Mucosa of rectum (tissue), 2 donors: ENCODE data around the gene NOL4L.

Experiments used
- H3K27ac ChIP-seq, 2 donors: one replicate each; pipeline ENCODE4 v1.7.0; 2013; ENCODE audit warnings: inconsistent platforms in 2 of 2, low read depth in 2 of 2, low read length in 2 of 2
- H3K27me3 ChIP-seq, 2 donors: one replicate each; pipeline ENCODE4 v1.7.0; 2013; ENCODE audit warnings: low read length in 2 of 2; ENCODE audit not compliant: control insufficient read depth in 2 of 2, insufficient read depth in 2 of 2
- H3K36me3 ChIP-seq, 2 donors: one replicate each; pipeline ENCODE4 v1.7.0; 2013; ENCODE audit warnings: low read length in 2 of 2; ENCODE audit not compliant: control insufficient read depth in 2 of 2, insufficient read depth in 2 of 2
- H3K4me1 ChIP-seq, 2 donors: one replicate each; pipeline ENCODE4 v1.7.0; 2013; ENCODE audit warnings: low read length in 2 of 2, mild to moderate bottlenecking in 1 of 2; ENCODE audit not compliant: control insufficient read depth in 2 of 2, insufficient read depth in 2 of 2
- H3K4me3 ChIP-seq, 2 donors: one replicate each; pipeline ENCODE4 v1.7.0; 2013; ENCODE audit warnings: low read length in 2 of 2
- H3K9ac ChIP-seq, 2 donors: one replicate each; pipeline ENCODE4 v1.7.0; 2013; ENCODE audit warnings: low read length in 2 of 2, low read depth in 1 of 2, mild to moderate bottlenecking in 1 of 2
- H3K9me3 ChIP-seq, 2 donors: one replicate each; pipeline ENCODE4 v1.7.0; 2013; ENCODE audit warnings: low read length in 2 of 2; ENCODE audit not compliant: control insufficient read depth in 2 of 2
- donor health status: healthy.
- donor health status: Normal muscosa, but diverticular disease.

NOL4L gene

GRCh38 chr20:32549842-32550241 lies 35.3 kb downstream of the NOL4L start:
- Histone ChIP-seq H3K27ac (no peak overlapping the region), H3K27me3 (no peaks in the 10 kb centered on the region), H3K4me3 (no peak overlapping the region), H3K36me3 (no peaks in the 10 kb centered on the region), H3K9ac (no peak overlapping the region), H3K4me1 (no peaks in the 10 kb centered on the region), H3K9me3 (no peaks in the 10 kb centered on the region)

GRCh38 chr20:32547753-32548034 lies 37.4 kb downstream of the NOL4L start:
- H3K9me3 ChIP-seq = no peaks in the 10 kb centered on the region
- H3K36me3 ChIP-seq = no peaks in the 10 kb centered on the region
- no peak overlapping the region for H3K9ac ChIP-seq
- H3K4me1 ChIP-seq = no peaks in the 10 kb centered on the region
- H3K27ac ChIP-seq = no peak overlapping the region
- no peak overlapping the region for H3K4me3 ChIP-seq
- no peaks in the 10 kb centered on the region for H3K27me3 ChIP-seq

GRCh38 chr20:32546918-32547752 lies 38.0 kb downstream of the NOL4L start:
- Histone ChIP-seq H3K4me3 (no peak overlapping the region), H3K27me3 (no peaks in the 10 kb centered on the region), H3K9ac (no peak overlapping the region), H3K9me3 (no peaks in the 10 kb centered on the region), H3K36me3 (no peaks in the 10 kb centered on the region), H3K27ac (no peak overlapping the region), H3K4me1 (no peaks in the 10 kb centered on the region)

GRCh38 chr20:32544893-32545840 lies 40.0 kb downstream of the NOL4L start:
- no peak overlapping the region for H3K27ac ChIP-seq
- peaks cover under 1% of the 10 kb centered on the region in 2 donors for H3K4me1 ChIP-seq

GRCh38 chr20:32544260-32544722 lies 40.8 kb downstream of the NOL4L start:
- H3K9me3 ChIP-seq = no peaks in the 10 kb centered on the region
- no peak overlapping the region for H3K4me3 ChIP-seq
- H3K27me3 ChIP-seq = no peaks in the 10 kb centered on the region
- H3K36me3 ChIP-seq = no peaks in the 10 kb centered on the region
- no peak overlapping the region for H3K9ac ChIP-seq
- peaks cover 9% of the 10 kb centered on the region in 2 donors for H3K4me1 ChIP-seq
- no peak overlapping the region for H3K27ac ChIP-seq

More at GRCh38 chr20:32544893-32545840, 40.0 kb downstream of the NOL4L start:
- no peak overlapping the region for H3K9ac ChIP-seq
- no peaks in the 10 kb centered on the region for H3K36me3 ChIP-seq
- H3K9me3 ChIP-seq = no peaks in the 10 kb centered on the region
- H3K27me3 ChIP-seq = no peaks in the 10 kb centered on the region
- no peak overlapping the region for H3K4me3 ChIP-seq

- H3K27me3 ChIP-seq = no peaks in the 10 kb centered on the region
- no peak overlapping the region for H3K9ac ChIP-seq
- no peak overlapping the region for H3K27ac ChIP-seq
- H3K4me1 ChIP-seq = peaks cover 13 to 14% of the 10 kb centered on the region in 2 donors
- H3K36me3 ChIP-seq = no peaks in the 10 kb centered on the region
- H3K4me3 ChIP-seq = no peak overlapping the region
- no peaks in the 10 kb centered on the region for H3K9me3 ChIP-seq
Measured at GRCh38 chr20:32543570-32544259, 41.4 kb downstream of the NOL4L start.

GRCh38 chr20:32542259-32542615 lies 42.9 kb downstream of the NOL4L start:
- no peak overlapping the region for H3K4me3 ChIP-seq
- H3K9me3 ChIP-seq = no peaks in the 10 kb centered on the region
- no peaks in the 10 kb centered on the region for H3K27me3 ChIP-seq
- H3K36me3 ChIP-seq = no peaks in the 10 kb centered on the region
- H3K27ac ChIP-seq = no peak overlapping the region
- no peak overlapping the region for H3K9ac ChIP-seq
- peaks cover 18 to 23% of the 10 kb centered on the region in 2 donors for H3K4me1 ChIP-seq

- peaks cover 21 to 26% of the 10 kb centered on the region in 2 donors for H3K4me1 ChIP-seq
- H3K9ac ChIP-seq = no peak overlapping the region
- H3K36me3 ChIP-seq = no peaks in the 10 kb centered on the region
- no peak overlapping the region for H3K4me3 ChIP-seq
- H3K27me3 ChIP-seq = no peaks in the 10 kb centered on the region
- H3K27ac ChIP-seq = no peak overlapping the region
- no peaks in the 10 kb centered on the region for H3K9me3 ChIP-seq
Measured at GRCh38 chr20:32541323-32542258, 43.5 kb downstream of the NOL4L start.
